NOMO-1 treated with dmso at 0.1 percent for 144 hours (cell line): Measurements from ENCODE around the gene SPAG17.

Source experiments
- DNase-seq: peaks from one replicate; lab custom pipeline; 2025; ENCODE audit not compliant: unreplicated experiment; lab: John Stamatoyannopoulos, UW

The SPAG17 gene

DNA sequence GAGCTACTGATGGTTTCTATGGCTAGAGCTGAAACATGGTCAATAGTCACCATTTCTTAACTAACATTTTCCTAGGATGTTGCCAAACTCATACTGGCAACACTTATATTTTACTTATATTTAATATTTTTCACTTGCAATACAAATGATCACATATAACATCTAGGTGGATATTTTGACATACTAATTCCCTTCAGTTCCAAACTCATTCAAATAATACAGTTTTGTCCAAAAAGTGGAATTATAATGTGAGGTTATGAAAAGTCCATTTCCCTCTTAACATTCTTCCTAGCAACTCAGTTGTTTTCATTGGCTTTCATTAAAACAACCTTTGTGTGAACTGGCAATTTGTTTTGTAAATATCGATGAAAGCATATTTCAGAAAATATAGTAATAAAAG is 16.0 kb downstream of the SPAG17 start:
- no peak for DNase-seq

GRCh38 chr1:118160806-118161205 is 24.2 kb downstream of the SPAG17 start:
- no peak for DNase-seq

- no peak for DNase-seq
These were observed 25.5 kb downstream of the SPAG17 start for GRCh38 chr1:118159569-118159968.

GRCh38 chr1:118158924-118159323 is 26.1 kb downstream of the SPAG17 start:
- DNase-seq: no peak

DNA sequence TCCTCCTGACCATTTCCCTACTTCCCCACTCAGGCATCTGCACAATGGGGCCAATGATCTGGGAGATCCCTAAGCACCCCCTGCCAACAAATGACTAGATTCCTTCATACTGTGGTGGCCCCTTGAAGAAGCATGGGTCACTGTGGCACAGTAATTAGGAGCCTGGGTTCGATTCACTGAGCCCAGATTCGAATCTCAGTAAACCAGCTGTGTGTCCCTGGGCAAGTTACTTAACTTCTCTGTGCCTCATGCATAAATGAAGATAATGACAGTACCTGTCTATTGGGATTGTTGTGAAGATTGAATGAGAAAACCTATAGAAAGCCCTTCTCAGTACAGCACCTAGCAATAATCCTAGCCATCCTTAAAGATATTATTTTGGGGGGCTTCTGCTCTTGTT is 27.5 kb downstream of the SPAG17 start:
- no peak for DNase-seq

- DNase-seq: no peak
These were observed 29.9 kb downstream of the SPAG17 start for GRCh38 chr1:118155106-118155505.

DNA sequence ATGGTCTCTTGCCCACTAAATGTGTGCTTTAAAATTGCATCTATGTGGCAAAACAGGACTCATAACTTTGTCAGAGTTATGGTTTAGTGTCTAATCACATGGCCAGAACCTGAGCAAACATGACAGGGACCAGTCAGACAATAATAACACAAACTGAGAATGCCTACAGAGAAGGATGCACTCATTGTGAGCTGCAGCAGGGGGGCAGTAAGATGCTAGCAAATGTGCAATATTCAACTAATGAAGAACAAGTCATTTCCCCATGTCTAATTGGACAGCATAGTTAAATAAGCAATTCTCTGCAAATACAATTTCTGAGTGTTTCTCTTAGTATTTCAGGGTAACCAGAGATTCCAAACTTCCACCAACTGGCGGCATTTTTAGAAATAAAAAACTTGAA is 30.8 kb downstream of the SPAG17 start:
- no peak for DNase-seq

- peak; percentile 8 for DNase-seq
These were observed 33.6 kb downstream of the SPAG17 start for GRCh38 chr1:118151312-118151937.

DNA sequence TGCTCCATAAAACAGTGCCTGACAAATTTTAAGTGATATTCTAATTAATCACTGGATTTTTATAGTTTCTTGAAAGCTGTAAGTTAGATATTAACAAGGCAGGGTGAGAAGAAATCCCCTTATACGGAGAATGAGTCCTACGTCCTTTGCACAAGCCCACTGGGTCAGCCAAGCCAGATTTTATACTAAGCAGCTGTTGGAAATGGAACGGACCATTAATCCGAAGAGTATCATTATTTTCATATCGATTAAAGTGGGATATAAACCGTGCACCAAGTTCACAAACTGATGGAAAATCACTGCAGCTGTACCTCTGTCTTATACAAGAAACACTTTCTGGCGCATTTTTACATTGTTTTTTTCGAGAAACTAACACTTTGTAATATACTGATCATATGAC is 35.2 kb downstream of the SPAG17 start:
- DNase-seq: no peak

GRCh38 chr1:118148034-118148433 is 37.0 kb downstream of the SPAG17 start:
- DNase-seq: no peak

GRCh38 chr1:118147522-118147921 is 37.5 kb downstream of the SPAG17 start:
- DNase-seq: no peak

- DNase-seq: no peak
These were observed 39.3 kb downstream of the SPAG17 start for GRCh38 chr1:118145721-118146120.

- no peak for DNase-seq
These were observed 40.3 kb downstream of the SPAG17 start for GRCh38 chr1:118144684-118145083.

DNA sequence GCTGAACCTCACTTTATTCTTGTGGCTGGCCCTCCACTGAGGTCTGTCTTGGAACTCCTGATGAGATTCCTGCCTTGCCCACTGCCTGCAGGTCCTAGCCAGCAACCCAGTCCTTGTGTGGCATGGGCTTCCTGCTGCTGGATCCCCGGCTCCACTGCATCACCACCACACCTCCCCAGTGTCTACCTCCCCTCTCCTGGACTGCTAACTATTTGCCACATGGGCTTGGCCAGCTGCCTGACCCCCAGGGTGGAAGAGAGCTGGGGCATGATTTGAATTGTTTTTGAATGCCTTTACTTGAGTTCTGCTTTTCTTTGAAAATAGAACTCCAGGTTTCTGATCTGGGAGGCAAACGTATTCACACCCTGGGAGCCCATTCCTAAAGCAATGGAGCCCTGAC is 41.2 kb downstream of the SPAG17 start:
- DNase-seq: no peak

- no peak for DNase-seq
These were observed 41.9 kb downstream of the SPAG17 start for GRCh38 chr1:118143121-118143520.

- no peak for DNase-seq
These were observed 42.5 kb downstream of the SPAG17 start for GRCh38 chr1:118142546-118142945.

DNA sequence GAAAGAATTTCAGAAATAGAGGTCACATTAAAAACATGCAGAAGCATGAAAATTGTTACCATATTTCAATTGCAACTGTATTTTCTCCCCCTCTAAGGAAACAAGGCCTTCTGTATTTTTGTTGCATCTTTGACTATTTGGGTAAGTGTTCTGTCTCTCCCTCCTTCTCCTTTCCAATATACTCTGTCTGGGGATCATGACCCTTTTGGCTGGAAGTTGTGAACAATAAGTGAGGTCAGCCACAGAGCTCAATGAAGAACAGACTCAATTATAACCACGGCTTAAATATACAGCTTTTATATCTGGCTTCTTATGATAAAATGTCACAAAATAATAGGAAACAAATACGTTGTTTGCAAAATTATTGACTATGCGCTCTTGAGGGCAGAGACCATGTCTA is 47.1 kb downstream of the SPAG17 start:
- DNase-seq: no peak

GRCh38 chr1:118136187-118136941 is 48.7 kb downstream of the SPAG17 start:
- DNase-seq: no peak

DNA sequence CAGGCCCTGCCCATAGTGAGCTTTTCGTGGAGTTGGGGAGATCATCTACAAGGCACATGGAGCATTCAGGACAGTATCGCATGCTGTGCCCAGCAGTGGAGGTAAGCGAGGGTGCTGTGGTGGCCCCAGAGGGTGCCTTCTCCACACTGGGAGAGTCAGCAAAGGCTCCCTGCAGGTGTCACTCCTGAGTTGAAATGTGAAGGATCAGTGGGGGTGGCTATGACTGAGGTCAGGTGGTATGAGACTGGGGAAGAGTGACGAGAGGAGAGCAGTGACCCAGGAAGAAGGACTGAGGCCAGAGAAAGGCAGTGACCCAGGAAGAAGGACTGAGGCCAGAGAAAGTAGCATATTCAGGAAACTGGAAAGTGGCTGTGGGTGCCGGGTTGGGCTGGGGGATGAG is 53.0 kb downstream of the SPAG17 start:
- no peak for DNase-seq

DNA sequence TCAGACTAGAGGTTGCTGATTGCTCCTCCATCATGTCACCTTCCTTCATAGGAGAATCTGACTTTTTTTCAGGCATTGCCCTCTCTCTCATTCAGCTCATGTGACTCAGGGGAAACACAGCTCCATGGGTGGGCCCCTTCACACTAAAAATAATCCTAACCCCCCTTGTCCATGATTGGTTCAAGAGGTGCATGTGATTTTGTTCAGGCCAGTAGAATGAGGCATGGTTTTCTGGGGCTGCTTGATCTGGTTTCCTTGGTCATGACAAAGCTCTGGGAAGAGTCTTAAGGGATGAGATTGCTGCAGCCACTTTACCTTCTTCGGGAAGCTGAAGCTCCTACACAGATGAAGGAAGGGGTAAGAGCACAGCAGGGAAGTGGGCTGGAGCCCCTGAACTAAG is 56.3 kb downstream of the SPAG17 start:
- no peak for DNase-seq

DNA sequence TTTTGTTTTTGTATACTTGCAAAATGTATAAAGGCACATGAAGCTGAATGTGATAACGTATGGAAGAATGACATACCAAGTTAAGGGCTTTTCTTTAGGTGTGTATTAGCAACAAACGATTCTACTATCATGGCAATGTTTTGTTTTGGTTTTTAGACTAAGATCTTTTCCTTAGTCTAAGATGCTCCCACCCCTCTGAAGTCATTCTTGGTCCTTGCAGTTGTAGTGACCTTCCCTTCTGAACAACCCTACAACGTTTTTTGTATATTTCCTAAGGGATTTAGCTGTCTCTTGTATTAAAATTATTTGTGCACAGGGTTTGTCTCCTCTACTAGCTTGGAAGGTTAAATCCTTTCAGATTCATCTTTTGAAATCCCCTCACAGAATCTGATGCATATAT is 61.0 kb downstream of the SPAG17 start:
- DNase-seq: no peak

DNA sequence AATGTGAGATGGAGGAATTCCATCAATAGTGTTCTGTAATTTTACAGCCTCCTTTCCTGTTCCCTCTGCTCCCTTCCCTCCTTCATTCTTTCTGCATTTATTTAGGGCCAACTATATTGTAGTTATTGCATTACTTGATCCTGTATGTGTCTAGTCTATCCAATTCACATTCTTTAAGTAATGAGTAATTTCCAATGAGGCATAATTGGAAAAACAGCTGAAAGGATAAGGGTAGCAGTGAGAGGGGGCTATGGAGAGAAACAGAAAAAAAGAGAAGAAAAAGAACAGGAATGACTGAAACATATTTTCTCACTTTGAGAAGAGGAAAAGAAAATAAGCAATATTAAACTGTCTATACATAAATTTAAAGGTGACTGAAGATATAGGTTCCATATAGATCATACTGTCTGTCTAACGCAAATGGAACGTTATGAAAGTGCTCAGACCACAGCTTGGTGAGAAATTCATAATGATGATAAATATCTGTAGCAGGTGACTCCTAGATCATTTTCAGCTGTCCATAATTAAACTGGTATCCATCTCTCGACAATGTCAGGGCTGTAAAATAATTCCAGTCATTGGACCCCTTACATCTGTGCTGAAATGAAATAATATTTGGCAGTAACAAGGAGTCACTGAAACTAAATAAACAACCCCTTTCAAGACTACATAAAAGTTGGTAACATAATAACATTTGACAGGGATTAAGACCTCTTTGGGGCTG is 61.8 kb downstream of the SPAG17 start:
- no peak for DNase-seq
